HEK293 (cell line): ENCODE results near the gene NDUFA1.

ENCODE experiments used
- AEBP2 ChIP-seq: fragments of 450-650 bp; formaldehyde crosslinking; IDR thresholded peaks from 2 replicates; pipeline ENCODE4 v1.5.1; 2016; ENCODE audit warnings: missing biosample characterization, missing genetic modification characterization, borderline replicate concordance
- GFI1B ChIP-seq: fragments of 450-650 bp; formaldehyde crosslinking; IDR thresholded peaks from 2 replicates; pipeline ENCODE4 v1.5.1; 2016; ENCODE audit warnings: missing biosample characterization, missing genetic modification characterization
- GLIS1 ChIP-seq: fragments of 450-650 bp; formaldehyde crosslinking; IDR thresholded peaks from 2 replicates; pipeline ENCODE4 v1.5.1; 2016; ENCODE audit warnings: missing biosample characterization, missing genetic modification characterization
- KLF1 ChIP-seq: fragments of 450-650 bp; formaldehyde crosslinking; IDR thresholded peaks from 2 replicates; pipeline ENCODE4 v1.5.1; 2016; ENCODE audit warnings: missing biosample characterization, missing genetic modification characterization
- KLF10 ChIP-seq: fragments of 450-650 bp; IDR thresholded peaks from 2 replicates; pipeline ENCODE4 v1.5.1; 2018; ENCODE audit warnings: missing biosample characterization, mild to moderate bottlenecking, missing genetic modification characterization
- KLF7 ChIP-seq: fragments of 450-650 bp; formaldehyde crosslinking; IDR thresholded peaks from 2 replicates; pipeline ENCODE4 v1.5.1; 2016; ENCODE audit warnings: missing biosample characterization, missing genetic modification characterization, borderline replicate concordance
- KLF8 ChIP-seq: fragments of 450-650 bp; formaldehyde crosslinking; IDR thresholded peaks from 2 replicates; pipeline ENCODE4 v1.5.1; 2016; ENCODE audit warnings: missing biosample characterization, missing genetic modification characterization
- SCRT1 ChIP-seq: fragments of 450-650 bp; formaldehyde crosslinking; IDR thresholded peaks from 2 replicates; pipeline ENCODE4 v1.5.1; 2016; ENCODE audit warnings: missing biosample characterization, missing genetic modification characterization, borderline replicate concordance
- SETDB1 ChIP-seq: IDR thresholded peaks from one replicate; pipeline ENCODE4 v1.6.1; 2017; ENCODE audit warnings: mild to moderate bottlenecking, low read length, moderate library complexity, mixed read lengths; ENCODE audit not compliant: insufficient read length
- ZBTB10 ChIP-seq: fragments of 450-650 bp; formaldehyde crosslinking; IDR thresholded peaks from 2 replicates; pipeline ENCODE4 v1.5.1; 2016; ENCODE audit warnings: missing biosample characterization, missing genetic modification characterization
- ZBTB48 ChIP-seq: fragments of 450-650 bp; formaldehyde crosslinking; IDR thresholded peaks from 2 replicates; pipeline ENCODE4 v1.5.1; 2016; ENCODE audit warnings: missing biosample characterization, missing genetic modification characterization
- ZFP37 ChIP-seq: fragments of 450-650 bp; formaldehyde crosslinking; IDR thresholded peaks from 2 replicates; pipeline ENCODE4 v1.5.1; 2016; ENCODE audit warnings: missing biosample characterization, missing genetic modification characterization
- ZNF114 ChIP-seq: fragments of 450-650 bp; formaldehyde crosslinking; IDR thresholded peaks from 2 replicates; pipeline ENCODE4 v1.5.0; 2017; ENCODE audit warnings: missing biosample characterization, missing genetic modification characterization
- ZNF140 ChIP-seq: fragments of 450-650 bp; formaldehyde crosslinking; IDR thresholded peaks from 2 replicates; pipeline ENCODE4 v1.5.1; 2016; ENCODE audit warnings: missing biosample characterization, missing genetic modification characterization
- ZNF174 ChIP-seq: fragments of 450-650 bp; formaldehyde crosslinking; IDR thresholded peaks from 2 replicates; pipeline ENCODE4 v1.5.0; 2017; ENCODE audit warnings: missing biosample characterization, mild to moderate bottlenecking, missing genetic modification characterization
- ZNF184 ChIP-seq: fragments of 450-650 bp; IDR thresholded peaks from 2 replicates; pipeline ENCODE4 v1.5.1; 2018; ENCODE audit warnings: missing biosample characterization, mild to moderate bottlenecking, missing genetic modification characterization
- ZNF19 ChIP-seq: fragments of 450-650 bp; formaldehyde crosslinking; IDR thresholded peaks from 2 replicates; pipeline ENCODE4; 2016; ENCODE audit warnings: missing biosample characterization, missing genetic modification characterization, low read depth
- ZNF214 ChIP-seq: fragments of 450-650 bp; formaldehyde crosslinking; IDR thresholded peaks from 2 replicates; pipeline ENCODE4 v1.5.1; 2017; ENCODE audit warnings: missing biosample characterization, mild to moderate bottlenecking, missing genetic modification characterization, borderline replicate concordance
- ZNF311 ChIP-seq: fragments of 450-650 bp; formaldehyde crosslinking; IDR thresholded peaks from 2 replicates; pipeline ENCODE4 v1.5.1; 2017; ENCODE audit warnings: missing biosample characterization, missing genetic modification characterization, borderline replicate concordance
- ZNF391 ChIP-seq: fragments of 450-650 bp; formaldehyde crosslinking; IDR thresholded peaks from 2 replicates; pipeline ENCODE4 v1.5.1; 2016; ENCODE audit warnings: low read depth, missing biosample characterization, missing genetic modification characterization, borderline replicate concordance
- ZNF398 ChIP-seq: fragments of 450-650 bp; formaldehyde crosslinking; IDR thresholded peaks from 2 replicates; pipeline ENCODE4 v1.5.1; 2017; ENCODE audit warnings: missing biosample characterization, missing genetic modification characterization
- ZNF473 ChIP-seq: fragments of 450-650 bp; formaldehyde crosslinking; IDR thresholded peaks from 2 replicates; pipeline ENCODE4 v1.5.1; 2017; ENCODE audit warnings: missing biosample characterization, missing genetic modification characterization
- ZNF501 ChIP-seq: fragments of 450-650 bp; formaldehyde crosslinking; IDR thresholded peaks from 2 replicates; pipeline ENCODE4 v1.5.1; 2016; ENCODE audit warnings: missing biosample characterization, missing genetic modification characterization
- ZNF510 ChIP-seq: fragments of 450-650 bp; formaldehyde crosslinking; IDR thresholded peaks from 2 replicates; pipeline ENCODE4 v1.5.1; 2018; ENCODE audit warnings: mild to moderate bottlenecking, missing genetic modification characterization, missing biosample characterization; ENCODE audit not compliant: insufficient replicate concordance
- ZNF585B ChIP-seq: fragments of 450-650 bp; formaldehyde crosslinking; IDR thresholded peaks from 2 replicates; pipeline ENCODE4 v1.5.1; 2016; ENCODE audit warnings: missing biosample characterization, missing genetic modification characterization
- ZNF624 ChIP-seq: fragments of 450-650 bp; formaldehyde crosslinking; IDR thresholded peaks from 2 replicates; pipeline ENCODE4 v1.5.1; 2017; ENCODE audit warnings: missing biosample characterization, missing genetic modification characterization
- ZNF629 ChIP-seq: fragments of 450-650 bp; formaldehyde crosslinking; IDR thresholded peaks from 2 replicates; pipeline ENCODE4 v1.5.1; 2017; ENCODE audit warnings: missing biosample characterization, missing genetic modification characterization
- ZNF654 ChIP-seq: fragments of 450-650 bp; formaldehyde crosslinking; IDR thresholded peaks from 2 replicates; pipeline ENCODE4 v1.5.1; 2016; ENCODE audit warnings: low read depth, missing biosample characterization, missing genetic modification characterization
- ZNF704 ChIP-seq: fragments of 450-650 bp; formaldehyde crosslinking; IDR thresholded peaks from 2 replicates; pipeline ENCODE4 v1.5.1; 2016; ENCODE audit warnings: missing biosample characterization, missing genetic modification characterization
- ZNF76 ChIP-seq: fragments of 450-650 bp; formaldehyde crosslinking; IDR thresholded peaks from 2 replicates; pipeline ENCODE4; 2016; ENCODE audit warnings: low read depth, missing biosample characterization, missing genetic modification characterization, borderline replicate concordance
- ZNF792 ChIP-seq: fragments of 450-650 bp; formaldehyde crosslinking; IDR thresholded peaks from 2 replicates; pipeline ENCODE4 v1.5.1; 2016; ENCODE audit warnings: missing biosample characterization, missing genetic modification characterization
- ZSCAN4 ChIP-seq: fragments of 450-650 bp; formaldehyde crosslinking; IDR thresholded peaks from 2 replicates; pipeline ENCODE4 v1.5.1; 2017; ENCODE audit warnings: missing biosample characterization, missing genetic modification characterization

The NDUFA1 gene

GRCh38 chrX:119871599-119872395 is at the start of gene NDUFA1, which contains the start of gene RNF113A (continued):
- TF ChIP-seq ZNF510 (no peak), ZNF704 (tag by site-specific recombination) (no peak), KLF10 (tag by site-specific recombination) (no peak), ZNF398 (tag by site-specific recombination) (no peak), ZFP37 (peak; percentile 54; the same call in 1 of the 2 replicates), ZBTB48 (no peak), ZNF629 (tag by site-specific recombination) (peak; percentile 63), SETDB1 (no peak), ZNF585B (tag by site-specific recombination) (no peak), SCRT1 (tag by site-specific recombination) (no peak), ZNF391 (no peak), ZNF792 (tag by site-specific recombination) (no peak), ZNF654 (tag by site-specific recombination) (no peak), ZNF311 (no peak), AEBP2 (no peak), KLF7 (tag by site-specific recombination) (peak; percentile 31; the same call in 1 of the 2 replicates), KLF8 (tag by site-specific recombination) (no peak; the same call in none of the 2 replicates), ZNF174 (tag by site-specific recombination) (no peak), ZNF114 (tag by site-specific recombination) (no peak), ZNF501 (peak; percentile 68; the same call in 1 of the 2 replicates), ZSCAN4 (tag by site-specific recombination) (no peak), ZNF214 (tag by site-specific recombination) (no peak), ZNF473 (no peak), ZNF184 (tag by site-specific recombination) (no peak), GFI1B (tag by site-specific recombination) (no peak), ZNF76 (tag by site-specific recombination) (peak; percentile 85), ZNF19 (tag by site-specific recombination) (no peak), ZBTB10 (tag by site-specific recombination) (no peak), KLF1 (tag by site-specific recombination) (peak; percentile 8; the same call in 1 of the 2 replicates), ZNF140 (tag by site-specific recombination) (no peak), GLIS1 (tag by site-specific recombination) (no peak), ZNF624 (tag by site-specific recombination) (no peak)
